Measurements from ENCODE around the gene ADAMTS17.

GRCh38 chr15:100337096-100338044, 4.4 kb downstream of the ADAMTS17 start:
- TF ChIP-seq CTCF (IDR thresholded peaks at IDR 0.05; ENCODE audit: low read depth, low read length, poor library complexity, severe bottlenecking) (no peak), EZH2phosphoT487 (IDR thresholded peaks at IDR 0.05; ENCODE audit: borderline replicate concordance, low read length) (no peak)

Data from DOHH2 (cell line).